Measurements from ENCODE around the gene PRKCE. TPM values are rescaled to one million over a fixed set of nuclear protein-coding genes. Genes with fewer than 3 reads are reported as not detected.

PRKCE gene
- total RNA-seq, 2 experiments from 2014 or later = 7.0 to 7.3 TPM

Other genes with a start within 250 kb of the PRKCE start
- gene SRBD1, start 40.4 kb upstream of the PRKCE start, total RNA-seq = 10 to 100 TPM; 17.1 to 19.9 TPM